IMR-90 (cell line): ENCODE measurements around the gene CDH3. TPM values are rescaled to one million over a fixed set of nuclear protein-coding genes. Genes with fewer than 3 reads are reported as not detected.

Source experiments
- ATAC-seq: fragments of 200-7000 bp; cut with Tn5 transposase; 2 replicates; pipeline ENCODE4 v1.9.1; 2020; ENCODE audit warnings: low read depth, mild to moderate bottlenecking, moderate library complexity
- BruUV-seq: library from RNA; stranded (reverse); fragments of 400-500 nt; replicated peaks from 2 replicates; lab custom pipeline; 2021; lab: Mats Ljungman, UMichigan
- CTCF ChIA-PET: fragments of 300-600 bp; formaldehyde crosslinking; extraction: SDS; loops from one replicate; lab custom pipeline; 2021; ENCODE audit warnings: antibody characterized with exemption; lab: Yijun Ruan, JAX
- POLR2A ChIA-PET: fragments of 300-600 bp; sonication (Branson Sonifier 250); formaldehyde crosslinking; loops from one replicate; lab custom pipeline; 2022; ENCODE audit warnings: antibody characterized with exemption; ENCODE audit not compliant: unreplicated experiment; lab: Charles Lee
- DNase-seq: peaks from one replicate; pipeline ENCODE4 v3.0.0; 2013
- H2AFZ ChIP-seq: replicated peaks from 2 replicates; pipeline ENCODE3; 2013; ENCODE audit warnings: low read length, mild to moderate bottlenecking; ENCODE audit not compliant: poor library complexity
- H2AK5ac ChIP-seq: 2 replicates; pipeline ENCODE4 v1.6.1; 2013; ENCODE audit warnings: low read depth, low read length, inconsistent platforms
- H2AK9ac ChIP-seq: replicated peaks from 2 replicates; pipeline ENCODE3; 2013; ENCODE audit warnings: mild to moderate bottlenecking, low read depth, low read length, moderate library complexity; ENCODE audit not compliant: poor library complexity
- H2BK120ac ChIP-seq: 2 replicates; pipeline ENCODE4 v1.6.1; 2013; ENCODE audit warnings: low read depth, low read length, inconsistent platforms
- H2BK15ac ChIP-seq: 3 replicates; pipeline ENCODE4 v1.6.1; 2013; ENCODE audit warnings: low read depth, low read length, inconsistent platforms
- H2BK20ac ChIP-seq: 2 replicates; pipeline ENCODE4 v1.6.1; 2013; ENCODE audit warnings: low read depth, mild to moderate bottlenecking, inconsistent platforms, low read length, moderate library complexity
- H2BK5ac ChIP-seq: 2 replicates; pipeline ENCODE4 v1.6.1; 2013; ENCODE audit warnings: mild to moderate bottlenecking, low read depth, low read length, inconsistent platforms; ENCODE audit not compliant: poor library complexity, severe bottlenecking
- H3K14ac ChIP-seq: replicated peaks from 2 replicates; pipeline ENCODE4 v1.6.1; 2013; ENCODE audit warnings: low read depth, low read length, inconsistent platforms
- H3K18ac ChIP-seq: 2 replicates; pipeline ENCODE4 v1.6.1; 2013; ENCODE audit warnings: low read depth, low read length, control low read depth
- H3K23ac ChIP-seq: 2 replicates; pipeline ENCODE4 v1.6.1; 2013; ENCODE audit warnings: low read depth, low read length, inconsistent platforms
- H3K27ac ChIP-seq: 2 replicates; pipeline ENCODE4 v1.5.1; 2013; ENCODE audit warnings: mild to moderate bottlenecking, control low read depth, low read length; ENCODE audit not compliant: insufficient read depth
- H3K27me3 ChIP-seq: 2 replicates; pipeline ENCODE4 v1.6.1; 2013; ENCODE audit warnings: low read length; ENCODE audit not compliant: control insufficient read depth, insufficient read depth
- H3K36me3 ChIP-seq: 2 replicates; pipeline ENCODE4 v1.6.1; 2013; ENCODE audit warnings: low read length, mixed read lengths; ENCODE audit not compliant: control insufficient read depth, insufficient read depth
- H3K4ac ChIP-seq: 2 replicates; pipeline ENCODE4 v1.6.1; 2013; ENCODE audit warnings: low read depth, low read length, inconsistent platforms
- H3K4me1 ChIP-seq: 2 replicates; pipeline ENCODE4 v1.6.1; 2013; ENCODE audit warnings: low read length, mixed read lengths; ENCODE audit not compliant: control insufficient read depth, insufficient read depth
- H3K4me2 ChIP-seq: 2 replicates; pipeline ENCODE4 v1.6.1; 2013; ENCODE audit warnings: low read depth, mild to moderate bottlenecking, control low read depth, low read length, moderate library complexity
- H3K4me3 ChIP-seq: 2 replicates; pipeline ENCODE4 v1.5.1; 2013; ENCODE audit warnings: low read depth, mild to moderate bottlenecking, control low read depth, low read length, moderate library complexity; ENCODE audit not compliant: insufficient read depth
- H3K56ac ChIP-seq: 2 replicates; pipeline ENCODE4 v1.6.1; 2013; ENCODE audit warnings: low read length, inconsistent platforms; ENCODE audit not compliant: insufficient read depth; ENCODE audit errors: extremely low read depth
- H3K79me1 ChIP-seq, 2 experiments: 2 replicates each; pipeline ENCODE4 v1.6.1; 2013; ENCODE audit warnings: low read length in 2 of 2, inconsistent platforms in 1 of 2, low read depth in 1 of 2
- H3K9ac ChIP-seq: 2 replicates; pipeline ENCODE4 v1.6.1; 2013; ENCODE audit warnings: low read depth, low read length, control low read depth
- H3K9me1 ChIP-seq: 2 replicates; pipeline ENCODE4 v1.6.1; 2013; ENCODE audit warnings: low read length, inconsistent platforms; ENCODE audit not compliant: insufficient read depth
- H3K9me3 ChIP-seq: 2 replicates; pipeline ENCODE4 v1.6.1; 2013; ENCODE audit warnings: low read length; ENCODE audit not compliant: control insufficient read depth, insufficient read depth
- H4K20me1 ChIP-seq: 2 replicates; pipeline ENCODE4 v1.6.1; 2013; ENCODE audit warnings: low read length, inconsistent platforms; ENCODE audit not compliant: insufficient read depth
- H4K5ac ChIP-seq: 2 replicates; pipeline ENCODE4 v1.6.1; 2013; ENCODE audit warnings: mild to moderate bottlenecking, low read depth, low read length, control low read depth
- H4K8ac ChIP-seq, 2 experiments: 2 replicates each; pipeline ENCODE4 v1.6.1; 2013; ENCODE audit warnings: low read depth in 2 of 2, low read length in 2 of 2, control low read depth in 1 of 2, inconsistent platforms in 1 of 2
- H4K91ac ChIP-seq: 2 replicates; pipeline ENCODE4 v1.6.1; 2013; ENCODE audit warnings: low read depth, low read length, inconsistent platforms; ENCODE audit not compliant: insufficient read depth
- BHLHE40 ChIP-seq: fragments of 150-350 bp; IDR thresholded peaks from 2 replicates; pipeline ENCODE4 v1.6.1; 2016; ENCODE audit warnings: mild to moderate bottlenecking, low read depth, low read length
- CEBPB ChIP-seq: IDR thresholded peaks from 2 replicates; pipeline ENCODE4 v1.6.1; 2012; ENCODE audit warnings: low read depth, low read length, improper control_type of control experiment
- CHD1 ChIP-seq: IDR thresholded peaks from 2 replicates; pipeline ENCODE4 v1.6.1; 2012; ENCODE audit warnings: low read depth, low read length, improper control_type of control experiment
- CTCF ChIP-seq: conservative IDR thresholded peaks from 2 replicates; pipeline ENCODE4 v1.5.1; 2012; ENCODE audit warnings: mild to moderate bottlenecking, low read depth, low read length, improper control_type of control experiment
- FOS ChIP-seq: fragments of 150-350 bp; IDR thresholded peaks from 2 replicates; pipeline ENCODE4 v1.6.1; 2016; ENCODE audit warnings: low read depth, low read length
- MAFK ChIP-seq: IDR thresholded peaks from 2 replicates; pipeline ENCODE4 v1.6.1; 2012; ENCODE audit warnings: low read depth, low read length, improper control_type of control experiment
- MAZ ChIP-seq: IDR thresholded peaks from 2 replicates; pipeline ENCODE4 v1.6.1; 2012; ENCODE audit warnings: low read depth, mild to moderate bottlenecking, low read length, improper control_type of control experiment, moderate library complexity, borderline replicate concordance
- MXI1 ChIP-seq: IDR thresholded peaks from 2 replicates; pipeline ENCODE4 v1.6.1; 2012; ENCODE audit warnings: low read depth, mild to moderate bottlenecking, low read length, moderate library complexity, borderline replicate concordance
- NFE2L2 ChIP-seq: fragments of 150-350 bp; IDR thresholded peaks from 2 replicates; pipeline ENCODE4 v1.6.1; 2016; ENCODE audit warnings: low read depth, mild to moderate bottlenecking, low read length
- POLR2A ChIP-seq: IDR thresholded peaks from 2 replicates; pipeline ENCODE4 v1.6.1; 2012; ENCODE audit warnings: mild to moderate bottlenecking, low read depth, low read length
- RAD21 ChIP-seq: IDR thresholded peaks from 2 replicates; pipeline ENCODE4 v1.6.1; 2012; ENCODE audit warnings: low read length, improper control_type of control experiment
- RCOR1 ChIP-seq: IDR thresholded peaks from 2 replicates; pipeline ENCODE4 v1.6.1; 2012; ENCODE audit warnings: mild to moderate bottlenecking, low read length, improper control_type of control experiment; ENCODE audit not compliant: insufficient replicate concordance
- RFX5 ChIP-seq: IDR thresholded peaks from 2 replicates; pipeline ENCODE4 v1.8.0; 2012; ENCODE audit warnings: low read depth, mild to moderate bottlenecking, low read length, moderate library complexity
- SMC3 ChIP-seq: fragments of 150-350 bp; IDR thresholded peaks from 2 replicates; pipeline ENCODE4 v1.6.1; 2016; ENCODE audit warnings: low read depth, mild to moderate bottlenecking, antibody characterized with exemption, low read length, moderate library complexity
- USF2 ChIP-seq: fragments of 150-350 bp; IDR thresholded peaks from 2 replicates; pipeline ENCODE4 v1.6.1; 2017; ENCODE audit warnings: mild to moderate bottlenecking, antibody characterized with exemption, low read length, low read depth
- WGBS, 2 experiments: methylation state at CpG; one replicate each; pipeline versions ENCODE4 v1.1.5 to v1.1.7; 2013; ENCODE audit warnings: missing lambda C conversion rate in 2 of 2; ENCODE audit not compliant: insufficient read length in 1 of 2; ENCODE audit errors: extremely low coverage in 2 of 2; 5-methylcytosine and 5-hydroxymethylcytosine counted together
- dilution Hi-C: fragments of 300-500 bp; cut with HindIII; formaldehyde crosslinking; loops from one replicate; pipeline ENCODE4 v1.14.3; 2018; ENCODE audit warnings: low sequenced_read_pairs; ENCODE audit not compliant: unreplicated experiment
- in situ Hi-C: fragments of 300-500 bp; cut with MboI; formaldehyde crosslinking; loops from 3 replicates; pipeline ENCODE4 v1.14.3; 2019; ENCODE audit warnings: low sequenced_read_pairs, inconsistent platforms, mixed read lengths
- intact Hi-C: fragments of 100-400 bp; cut with micrococcal nuclease; formaldehyde crosslinking; loops from 2 replicates; pipeline ENCODE4 v1.10.0; 2022
- polyA plus RNA-seq, 3 experiments: library from polyadenylated mRNA; depleted of rRNA; stranded (reverse); fragments of >200 nt; gene quantifications; 2 replicates each; pipeline ENCODE4 v1.2.3, GENCODE V29; 2012; ENCODE audit warnings: low replicate concordance in 1 of 3
- total RNA-seq: library from RNA; depleted of rRNA; stranded (reverse); fragments of >200 nt; gene quantifications from 2 replicates; pipeline ENCODE4 v1.2.3, GENCODE V29; 2012
- TF ChIP-seq, protein P1 (sequence below): fragments of 150-350 bp; IDR thresholded peaks from 2 replicates; pipeline ENCODE4 v1.6.1; 2016; ENCODE audit warnings: low read depth, mild to moderate bottlenecking, low read length, moderate library complexity, borderline replicate concordance

CDH3 gene
- total and polyA plus RNA-seq, 2 of the 4 experiments (the other 2 are of a cell fraction), result not detected

GRCh38 chr16:68605746-68606145, 39.4 kb upstream of the CDH3 start:
- Histone ChIP-seq H2BK15ac (no peak overlapping the region), H3K9ac (no peak overlapping the region), H3K23ac (no peak overlapping the region), H3K4ac (no peak overlapping the region), H3K36me3 (no peaks in the 10 kb centered on the region), H3K9me1 (no peaks in the 10 kb centered on the region), H3K4me2 (no peak overlapping the region), H3K27ac (no peak overlapping the region), H3K4me3 (no peak overlapping the region), H3K14ac (no peak overlapping the region), H4K91ac (no peak overlapping the region), H3K18ac (no peak overlapping the region), H4K5ac (no peak overlapping the region), H4K8ac (no peak overlapping the region), H2AFZ (no peak overlapping the region), H2BK20ac (no peak overlapping the region), H2AK5ac (no peak overlapping the region), H3K27me3 (no peaks in the 10 kb centered on the region), H3K4me1 (no peaks in the 10 kb centered on the region), H2BK5ac (no peak overlapping the region), H3K9me3 (peaks cover 6% of the 10 kb centered on the region; the same call in 1 of the 2 replicates), H4K20me1 (no peaks in the 10 kb centered on the region), H2AK9ac (no peak overlapping the region), H2BK120ac (no peak overlapping the region), H3K56ac (no peak overlapping the region), H3K79me1 (no peaks in the 10 kb centered on the region)
- intact Hi-C loops (no loop called here), in situ Hi-C loops (no loop called here), dilution Hi-C loops (no loop called here)
- POLR2A ChIA-PET, result no interaction called here
- ATAC-seq (no peak), DNase-seq (no peak)
- 22% methylated on average over 3 of the region's 5 CpGs; no CpG with 5 or more reads in 1 of the 2 experiments for whole genome bisulfite sequencing, 2 experiments
- no TSS peak for BruUV-seq
- CTCF ChIA-PET, result no interaction called here
- TF ChIP-seq POLR2A, result no peak
- TF ChIP-seq CHD1, result no peak
- TF ChIP-seq RCOR1, result no peak
- no peak for TF ChIP-seq MAFK
- TF ChIP-seq CTCF, result no peak
- no peak for TF ChIP-seq RFX5
- no peak for TF ChIP-seq RAD21
- TF ChIP-seq, protein P1, sequence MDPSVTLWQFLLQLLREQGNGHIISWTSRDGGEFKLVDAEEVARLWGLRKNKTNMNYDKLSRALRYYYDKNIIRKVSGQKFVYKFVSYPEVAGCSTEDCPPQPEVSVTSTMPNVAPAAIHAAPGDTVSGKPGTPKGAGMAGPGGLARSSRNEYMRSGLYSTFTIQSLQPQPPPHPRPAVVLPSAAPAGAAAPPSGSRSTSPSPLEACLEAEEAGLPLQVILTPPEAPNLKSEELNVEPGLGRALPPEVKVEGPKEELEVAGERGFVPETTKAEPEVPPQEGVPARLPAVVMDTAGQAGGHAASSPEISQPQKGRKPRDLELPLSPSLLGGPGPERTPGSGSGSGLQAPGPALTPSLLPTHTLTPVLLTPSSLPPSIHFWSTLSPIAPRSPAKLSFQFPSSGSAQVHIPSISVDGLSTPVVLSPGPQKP, result no peak
- no peak for TF ChIP-seq BHLHE40
- TF ChIP-seq SMC3, result no peak
- TF ChIP-seq CEBPB, result no peak
- no peak for TF ChIP-seq USF2
- no peak for TF ChIP-seq MXI1
- TF ChIP-seq NFE2L2, result no peak
- TF ChIP-seq FOS, result no peak
- TF ChIP-seq MAZ, result no peak
